GM12874 (cell line): ENCODE results near the gene TMPRSS4.

Experiments used
- CTCF ChIP-seq: IDR thresholded peaks from 2 replicates; pipeline ENCODE4 v1.5.1; 2011; ENCODE audit warnings: low read depth, mild to moderate bottlenecking, control low read depth, low read length, moderate library complexity; ENCODE audit not compliant: insufficient read depth

TMPRSS4 gene

GRCh38 chr11:118092907-118093571 is 16.2 kb downstream of the TMPRSS4 start:
- TF ChIP-seq CTCF, result no peak

DNA sequence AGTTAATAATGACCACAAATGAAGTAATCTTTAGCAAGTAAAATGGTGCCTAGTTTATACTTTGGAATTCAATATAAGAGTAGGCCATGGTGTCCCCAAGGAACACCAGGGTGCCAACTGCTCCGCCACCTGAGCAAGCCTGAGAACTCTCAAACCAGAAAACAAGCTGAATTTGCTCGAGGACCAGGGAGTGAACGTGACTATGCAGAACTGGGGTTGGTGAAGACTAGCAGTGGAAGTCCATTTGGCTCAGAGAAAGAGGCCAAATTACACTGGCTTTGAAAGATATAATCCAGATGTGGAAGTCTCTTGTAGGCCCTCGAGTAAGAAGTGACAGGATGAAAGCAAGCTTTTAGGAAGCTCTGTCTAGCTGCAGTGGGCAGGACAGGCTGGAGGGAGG is 18.6 kb downstream of the TMPRSS4 start:
- no peak for TF ChIP-seq CTCF

- TF ChIP-seq CTCF, result no peak
Observed at GRCh38 chr11:118095967-118096367, 19.1 kb downstream of the TMPRSS4 start.

DNA sequence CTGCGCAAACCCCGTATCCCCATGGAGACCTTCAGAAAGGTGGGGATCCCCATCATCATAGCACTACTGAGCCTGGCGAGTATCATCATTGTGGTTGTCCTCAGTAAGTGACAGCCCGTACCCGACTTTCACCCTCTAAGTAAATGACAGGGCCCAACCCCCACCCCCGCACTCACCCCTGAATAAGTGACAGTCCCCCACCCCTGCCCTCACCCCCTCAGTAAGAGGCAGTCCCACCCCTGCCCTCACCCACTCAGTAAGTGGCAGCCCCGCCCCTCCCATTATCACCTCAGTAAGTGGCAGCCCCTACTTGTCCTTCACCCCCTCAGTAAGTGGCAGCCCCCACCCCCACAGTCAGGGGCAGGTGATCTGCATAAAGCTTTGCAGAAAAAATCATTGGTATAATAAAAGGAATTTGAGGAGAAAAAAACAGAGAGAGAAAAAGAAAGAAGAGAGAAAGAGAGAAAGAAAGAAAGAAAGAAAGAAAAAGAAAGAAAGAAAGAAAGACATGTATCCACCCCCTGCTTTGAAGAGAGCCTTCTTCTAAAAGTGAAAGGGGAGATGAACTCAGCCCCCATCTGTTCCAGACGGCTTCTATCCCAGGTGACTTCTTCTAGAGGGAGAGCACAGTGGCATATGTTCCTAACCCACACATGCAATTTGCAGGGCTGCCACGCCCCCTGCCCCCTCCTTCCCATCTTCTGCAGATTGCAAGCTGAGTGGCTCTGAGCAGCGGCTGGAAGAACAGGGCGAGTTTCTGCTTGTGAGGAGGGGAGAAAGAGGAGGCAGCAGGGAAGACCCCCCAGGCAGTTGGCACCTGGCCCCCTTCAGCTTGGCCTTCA is 22.3 kb downstream of the TMPRSS4 start:
- TF ChIP-seq CTCF, result no peak

GRCh38 chr11:118099838-118100556 is 23.1 kb downstream of the TMPRSS4 start:
- no peak for TF ChIP-seq CTCF

DNA sequence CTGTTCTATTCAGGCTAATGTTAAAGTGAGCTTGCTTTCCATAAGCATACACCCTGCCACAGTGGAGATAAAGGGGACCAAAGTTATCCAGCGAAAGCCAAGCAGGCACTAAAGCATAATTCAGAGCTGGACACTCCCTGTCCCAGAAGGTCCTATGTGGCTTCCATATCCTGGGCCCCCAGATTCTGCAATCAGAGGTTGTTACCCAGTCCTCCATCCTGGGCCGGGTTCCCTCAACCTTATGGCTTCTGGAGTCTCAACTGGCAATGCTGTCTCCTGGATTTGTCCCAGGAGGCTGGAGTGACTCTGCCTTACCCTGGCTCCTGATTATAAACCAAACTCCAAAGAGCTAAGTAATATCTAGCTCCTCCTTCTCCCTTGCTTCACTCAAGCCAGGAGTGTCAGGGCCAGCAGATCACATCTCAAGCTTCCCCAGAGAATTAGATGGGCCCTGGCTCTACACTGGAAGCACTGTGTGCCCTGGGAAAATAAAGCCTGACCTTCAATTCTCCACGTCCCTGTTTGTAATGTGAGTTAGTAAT is 23.9 kb downstream of the TMPRSS4 start:
- no peak for TF ChIP-seq CTCF

DNA sequence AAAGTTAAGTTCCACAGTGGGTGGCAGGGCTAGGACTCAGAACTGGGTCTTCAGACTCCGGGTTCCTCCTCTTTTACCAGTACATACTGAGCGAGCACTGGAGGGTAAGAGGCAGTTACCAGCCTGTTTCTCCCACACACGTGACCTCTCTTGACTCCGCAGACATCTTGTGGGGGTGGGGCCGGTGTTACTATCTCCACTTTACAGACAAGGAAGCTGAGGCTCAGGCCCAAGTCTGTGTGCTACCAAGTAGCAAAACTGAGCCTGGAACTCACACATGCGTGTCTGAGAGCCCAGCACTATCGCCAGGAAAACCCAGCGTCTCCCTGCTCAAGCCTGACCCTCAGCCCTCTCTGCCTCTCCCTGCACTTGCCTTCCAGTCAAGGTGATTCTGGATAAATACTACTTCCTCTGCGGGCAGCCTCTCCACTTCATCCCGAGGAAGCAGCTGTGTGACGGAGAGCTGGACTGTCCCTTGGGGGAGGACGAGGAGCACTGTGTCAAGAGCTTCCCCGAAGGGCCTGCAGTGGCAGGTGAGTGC is 25.9 kb downstream of the TMPRSS4 start:
- TF ChIP-seq CTCF, result no peak
